GM12878 (cell line): Measurements from ENCODE around the gene TNFAIP2. TPM values are rescaled to one million over a fixed set of nuclear protein-coding genes. Genes with fewer than 3 reads are reported as not detected.

Experiments
- EED ChIP-seq: sonication (generic); IDR thresholded peaks from 2 replicates; pipeline ENCODE4 v1.6.1; 2016; ENCODE audit warnings: antibody characterized with exemption, low read depth
- JUND ChIP-seq: IDR thresholded peaks from 2 replicates; pipeline ENCODE4 v1.6.1; 2012; ENCODE audit warnings: low read depth, mild to moderate bottlenecking, low read length, improper control_type of control experiment, moderate library complexity
- NR2C1 ChIP-seq: fragments of 450-650 bp; IDR thresholded peaks from 2 replicates; pipeline ENCODE4 v1.6.1; 2017; ENCODE audit warnings: antibody characterized with exemption, mild to moderate bottlenecking, moderate library complexity
- POLR2AphosphoS5 ChIP-seq: IDR thresholded peaks from 2 replicates; pipeline ENCODE4 v1.6.1; 2011; ENCODE audit warnings: mild to moderate bottlenecking, low read length, inconsistent platforms
- polyA plus RNA-seq, 11 experiments: library from polyadenylated mRNA; depleted of rRNA in 4 of 11; unstranded in 6 of 11; stranded (reverse) in 5 of 11; fragments of >200 nt; fragmentation: Nextera tagmentation in 4 of 11; fragmentation: Illumina TruSeq in 1 of 11; extraction: Ambion mirVana in 4 of 11; extraction: Trizol in 1 of 11; gene quantifications; 1 replicate in 1 of 11; 2 replicates in 10 of 11; pipeline versions ENCODE4 v1.2.1 to v1.2.3, GENCODE V29; 2011 to 2016; ENCODE audit warnings: inconsistent platforms in 2 of 11, missing spikeins in 2 of 11, low read depth in 1 of 11
- total RNA-seq, 4 experiments: library from RNA; depleted of rRNA in 3 of 4; stranded (reverse); fragments of >200 nt in 3 of 4; fragmentation: Illumina TruSeq in 1 of 4; extraction: Trizol in 1 of 4; gene quantifications; 2 replicates each; pipeline versions ENCODE4 v1.2.1 to v1.2.3, GENCODE V29; 2013 to 2021
- TF ChIP-seq, protein P1 (sequence below): fragments of 450-650 bp; IDR thresholded peaks from 2 replicates; pipeline ENCODE4 v1.6.1; 2017; ENCODE audit warnings: mild to moderate bottlenecking, moderate library complexity
- TF ChIP-seq, protein P2 (sequence below): IDR thresholded peaks from 2 replicates; pipeline ENCODE4 v1.6.1; 2012; ENCODE audit warnings: low read depth, low read length, improper control_type of control experiment
- TF ChIP-seq, protein P3 (sequence below): fragments of 450-650 bp; IDR thresholded peaks from 2 replicates; pipeline ENCODE4 v1.6.1; 2017; ENCODE audit warnings: mild to moderate bottlenecking, moderate library complexity

TNFAIP2 gene
- total and polyA plus RNA-seq, 10 of the 15 experiments (the other 5 are each of a cell fraction or from before 2014, with no cell fraction given): 7.1 to 150 (median 74.5) TPM

GRCh38 chr14:103097244-103097993 lies 25.8 kb upstream of the TNFAIP2 start (continued):
- TF ChIP-seq, protein P1, sequence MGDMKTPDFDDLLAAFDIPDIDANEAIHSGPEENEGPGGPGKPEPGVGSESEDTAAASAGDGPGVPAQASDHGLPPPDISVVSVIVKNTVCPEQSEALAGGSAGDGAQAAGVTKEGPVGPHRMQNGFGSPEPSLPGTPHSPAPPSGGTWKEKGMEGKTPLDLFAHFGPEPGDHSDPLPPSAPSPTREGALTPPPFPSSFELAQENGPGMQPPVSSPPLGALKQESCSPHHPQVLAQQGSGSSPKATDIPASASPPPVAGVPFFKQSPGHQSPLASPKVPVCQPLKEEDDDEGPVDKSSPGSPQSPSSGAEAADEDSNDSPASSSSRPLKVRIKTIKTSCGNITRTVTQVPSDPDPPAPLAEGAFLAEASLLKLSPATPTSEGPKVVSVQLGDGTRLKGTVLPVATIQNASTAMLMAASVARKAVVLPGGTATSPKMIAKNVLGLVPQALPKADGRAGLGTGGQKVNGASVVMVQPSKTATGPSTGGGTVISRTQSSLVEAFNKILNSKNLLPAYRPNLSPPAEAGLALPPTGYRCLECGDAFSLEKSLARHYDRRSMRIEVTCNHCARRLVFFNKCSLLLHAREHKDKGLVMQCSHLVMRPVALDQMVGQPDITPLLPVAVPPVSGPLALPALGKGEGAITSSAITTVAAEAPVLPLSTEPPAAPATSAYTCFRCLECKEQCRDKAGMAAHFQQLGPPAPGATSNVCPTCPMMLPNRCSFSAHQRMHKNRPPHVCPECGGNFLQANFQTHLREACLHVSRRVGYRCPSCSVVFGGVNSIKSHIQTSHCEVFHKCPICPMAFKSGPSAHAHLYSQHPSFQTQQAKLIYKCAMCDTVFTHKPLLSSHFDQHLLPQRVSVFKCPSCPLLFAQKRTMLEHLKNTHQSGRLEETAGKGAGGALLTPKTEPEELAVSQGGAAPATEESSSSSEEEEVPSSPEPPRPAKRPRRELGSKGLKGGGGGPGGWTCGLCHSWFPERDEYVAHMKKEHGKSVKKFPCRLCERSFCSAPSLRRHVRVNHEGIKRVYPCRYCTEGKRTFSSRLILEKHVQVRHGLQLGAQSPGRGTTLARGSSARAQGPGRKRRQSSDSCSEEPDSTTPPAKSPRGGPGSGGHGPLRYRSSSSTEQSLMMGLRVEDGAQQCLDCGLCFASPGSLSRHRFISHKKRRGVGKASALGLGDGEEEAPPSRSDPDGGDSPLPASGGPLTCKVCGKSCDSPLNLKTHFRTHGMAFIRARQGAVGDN: no peak
- TF ChIP-seq JUND (no peak), NR2C1 (no peak), POLR2AphosphoS5 (no peak), EED (no peak)
- TF ChIP-seq, protein P2, sequence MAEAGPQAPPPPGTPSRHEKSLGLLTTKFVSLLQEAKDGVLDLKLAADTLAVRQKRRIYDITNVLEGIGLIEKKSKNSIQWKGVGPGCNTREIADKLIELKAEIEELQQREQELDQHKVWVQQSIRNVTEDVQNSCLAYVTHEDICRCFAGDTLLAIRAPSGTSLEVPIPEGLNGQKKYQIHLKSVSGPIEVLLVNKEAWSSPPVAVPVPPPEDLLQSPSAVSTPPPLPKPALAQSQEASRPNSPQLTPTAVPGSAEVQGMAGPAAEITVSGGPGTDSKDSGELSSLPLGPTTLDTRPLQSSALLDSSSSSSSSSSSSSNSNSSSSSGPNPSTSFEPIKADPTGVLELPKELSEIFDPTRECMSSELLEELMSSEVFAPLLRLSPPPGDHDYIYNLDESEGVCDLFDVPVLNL: no peak
- TF ChIP-seq, protein P3, sequence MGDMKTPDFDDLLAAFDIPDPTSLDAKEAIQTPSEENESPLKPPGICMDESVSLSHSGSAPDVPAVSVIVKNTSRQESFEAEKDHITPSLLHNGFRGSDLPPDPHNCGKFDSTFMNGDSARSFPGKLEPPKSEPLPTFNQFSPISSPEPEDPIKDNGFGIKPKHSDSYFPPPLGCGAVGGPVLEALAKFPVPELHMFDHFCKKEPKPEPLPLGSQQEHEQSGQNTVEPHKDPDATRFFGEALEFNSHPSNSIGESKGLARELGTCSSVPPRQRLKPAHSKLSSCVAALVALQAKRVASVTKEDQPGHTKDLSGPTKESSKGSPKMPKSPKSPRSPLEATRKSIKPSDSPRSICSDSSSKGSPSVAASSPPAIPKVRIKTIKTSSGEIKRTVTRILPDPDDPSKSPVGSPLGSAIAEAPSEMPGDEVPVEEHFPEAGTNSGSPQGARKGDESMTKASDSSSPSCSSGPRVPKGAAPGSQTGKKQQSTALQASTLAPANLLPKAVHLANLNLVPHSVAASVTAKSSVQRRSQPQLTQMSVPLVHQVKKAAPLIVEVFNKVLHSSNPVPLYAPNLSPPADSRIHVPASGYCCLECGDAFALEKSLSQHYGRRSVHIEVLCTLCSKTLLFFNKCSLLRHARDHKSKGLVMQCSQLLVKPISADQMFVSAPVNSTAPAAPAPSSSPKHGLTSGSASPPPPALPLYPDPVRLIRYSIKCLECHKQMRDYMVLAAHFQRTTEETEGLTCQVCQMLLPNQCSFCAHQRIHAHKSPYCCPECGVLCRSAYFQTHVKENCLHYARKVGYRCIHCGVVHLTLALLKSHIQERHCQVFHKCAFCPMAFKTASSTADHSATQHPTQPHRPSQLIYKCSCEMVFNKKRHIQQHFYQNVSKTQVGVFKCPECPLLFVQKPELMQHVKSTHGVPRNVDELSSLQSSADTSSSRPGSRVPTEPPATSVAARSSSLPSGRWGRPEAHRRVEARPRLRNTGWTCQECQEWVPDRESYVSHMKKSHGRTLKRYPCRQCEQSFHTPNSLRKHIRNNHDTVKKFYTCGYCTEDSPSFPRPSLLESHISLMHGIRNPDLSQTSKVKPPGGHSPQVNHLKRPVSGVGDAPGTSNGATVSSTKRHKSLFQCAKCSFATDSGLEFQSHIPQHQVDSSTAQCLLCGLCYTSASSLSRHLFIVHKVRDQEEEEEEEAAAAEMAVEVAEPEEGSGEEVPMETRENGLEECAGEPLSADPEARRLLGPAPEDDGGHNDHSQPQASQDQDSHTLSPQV: no peak
- TF ChIP-seq, all 136 proteins: peak for 0
